Activated T-cell treated with anti-CD3 and anti-CD28 coated beads for 24 hours (primary cell): Measurements from ENCODE around the gene IFNB1.

Source experiments
- DNase-seq: peaks from one replicate; pipeline ENCODE4 v3.0.0-alpha.2; 2020; ENCODE audit warnings: low read depth

IFNB1 gene

DNA sequence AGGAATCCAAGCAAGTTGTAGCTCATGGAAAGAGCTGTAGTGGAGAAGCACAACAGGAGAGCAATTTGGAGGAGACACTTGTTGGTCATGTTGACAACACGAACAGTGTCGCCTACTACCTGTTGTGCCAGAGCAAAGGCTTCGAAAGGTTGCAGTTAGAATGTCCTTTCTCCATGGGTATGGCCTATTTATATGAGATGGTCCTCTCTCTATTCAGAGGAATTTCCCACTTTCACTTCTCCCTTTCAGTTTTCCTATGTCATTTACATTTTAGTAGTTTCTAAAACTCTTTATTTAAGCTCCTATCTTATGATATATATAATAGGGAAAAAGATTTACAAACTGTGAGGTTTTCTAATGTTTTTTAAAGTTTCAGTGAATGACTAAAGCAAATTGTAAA is at the start of gene IFNB1:
TSS of gene IFNB1 (minus strand) at position 162 of the 400 bp plus-strand sequence. CDS start at position 89, 73 bp downstream.
- no peak for DNase-seq

DNA sequence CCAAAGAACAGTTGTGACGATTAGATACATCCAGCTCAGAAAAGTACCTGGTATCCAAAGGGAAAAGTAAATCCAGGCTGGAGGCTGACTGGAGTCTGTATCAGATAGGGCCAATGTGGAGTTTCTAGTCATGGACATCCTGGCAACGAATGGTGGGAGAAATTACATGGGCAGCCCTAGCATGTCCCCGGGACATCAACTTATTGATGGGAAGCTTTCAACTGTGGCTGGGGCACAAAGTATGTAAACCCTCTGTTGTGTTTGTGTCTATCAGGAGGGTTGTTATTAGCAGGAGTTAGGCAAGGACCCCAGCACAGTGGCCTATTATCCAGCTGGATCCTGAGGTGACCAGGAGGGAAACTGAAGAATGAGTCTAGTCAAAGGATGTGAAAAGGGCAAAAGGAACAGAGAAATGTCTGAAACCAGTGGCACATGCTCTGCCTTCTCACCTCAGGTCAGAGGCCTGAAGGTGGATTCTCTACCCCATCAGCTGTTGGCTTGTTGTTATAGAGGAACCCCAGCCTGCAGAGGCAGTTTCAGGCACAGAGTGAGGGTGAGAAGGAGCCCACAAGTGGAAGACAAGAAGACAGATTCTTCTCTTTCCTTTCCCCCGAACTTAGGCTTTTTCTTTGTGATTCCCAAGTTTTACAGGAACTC is 44.0 kb upstream of the IFNB1 start:
- no peak for DNase-seq

DNA sequence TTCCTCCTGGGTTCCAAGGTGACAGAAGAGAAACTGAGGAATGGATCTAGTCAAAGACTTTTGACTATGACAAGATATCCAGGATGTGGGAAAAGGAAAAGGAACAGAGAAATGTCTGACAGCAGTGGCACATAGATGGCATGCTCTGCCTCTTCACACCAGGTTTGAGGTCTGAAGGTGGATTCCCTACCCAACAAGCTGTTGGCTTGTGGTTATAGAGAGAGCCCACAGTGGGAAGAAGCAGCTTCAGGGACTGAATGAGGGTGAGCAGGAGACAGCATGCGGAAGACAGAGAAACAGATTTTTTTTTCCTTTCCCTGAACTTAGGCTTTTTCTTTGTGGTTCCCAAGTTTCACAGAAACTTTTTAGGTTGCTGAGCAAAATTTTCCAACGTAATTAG is 43.3 kb upstream of the IFNB1 start:
- DNase-seq, result no peak

DNA sequence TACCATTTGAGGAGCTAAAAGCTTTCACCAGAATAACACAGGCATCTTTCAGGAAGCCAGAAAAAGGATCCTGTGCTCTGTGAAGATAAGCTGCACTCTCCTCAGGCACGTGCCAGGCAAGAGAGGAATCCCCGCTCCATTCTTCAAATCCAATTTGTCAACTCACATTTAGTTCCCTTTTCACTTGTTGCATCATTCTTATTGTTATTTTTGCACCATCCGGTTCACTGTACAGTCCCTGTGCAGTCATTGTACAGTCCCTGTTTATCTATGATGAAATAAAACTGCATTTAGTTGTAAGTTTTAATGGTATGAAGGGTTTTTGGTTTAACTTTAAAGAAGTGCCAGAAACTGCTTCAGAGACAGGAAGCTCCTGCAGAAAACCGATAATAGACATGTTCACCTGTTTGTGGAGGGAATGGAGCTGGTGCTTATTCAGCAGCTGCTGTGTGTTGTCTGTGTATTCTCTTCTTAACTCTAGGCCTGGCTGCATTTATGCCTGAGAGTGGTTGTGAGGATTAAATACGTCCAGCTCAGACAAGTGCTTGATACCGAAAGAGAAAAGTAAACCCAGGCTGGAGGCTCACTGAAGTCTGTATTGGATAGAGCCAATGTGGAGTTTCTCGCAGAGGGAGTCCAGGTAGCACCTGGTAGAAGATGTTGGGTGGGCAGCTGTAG is 41.5 kb upstream of the IFNB1 start:
- DNase-seq, result no peak

DNA sequence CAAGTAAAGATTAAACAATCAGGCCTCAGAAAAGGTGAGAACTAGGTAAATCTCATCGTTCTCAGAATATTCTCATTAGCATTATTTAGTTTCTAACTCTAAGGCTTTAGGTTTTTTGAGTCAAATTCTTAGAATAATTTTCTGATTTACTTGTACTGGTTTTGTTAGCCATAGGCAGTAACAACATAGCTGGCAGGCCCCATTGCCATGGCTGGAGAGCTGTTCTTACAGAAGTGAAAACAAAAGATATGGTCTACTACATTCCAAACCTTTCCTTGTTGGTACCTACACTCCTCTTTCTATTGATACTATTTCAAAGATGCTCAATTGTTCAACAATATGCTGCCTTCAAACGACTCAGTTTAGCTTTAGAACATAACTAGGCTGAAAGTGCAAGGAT is 36.6 kb upstream of the IFNB1 start:
- no peak for DNase-seq

DNA sequence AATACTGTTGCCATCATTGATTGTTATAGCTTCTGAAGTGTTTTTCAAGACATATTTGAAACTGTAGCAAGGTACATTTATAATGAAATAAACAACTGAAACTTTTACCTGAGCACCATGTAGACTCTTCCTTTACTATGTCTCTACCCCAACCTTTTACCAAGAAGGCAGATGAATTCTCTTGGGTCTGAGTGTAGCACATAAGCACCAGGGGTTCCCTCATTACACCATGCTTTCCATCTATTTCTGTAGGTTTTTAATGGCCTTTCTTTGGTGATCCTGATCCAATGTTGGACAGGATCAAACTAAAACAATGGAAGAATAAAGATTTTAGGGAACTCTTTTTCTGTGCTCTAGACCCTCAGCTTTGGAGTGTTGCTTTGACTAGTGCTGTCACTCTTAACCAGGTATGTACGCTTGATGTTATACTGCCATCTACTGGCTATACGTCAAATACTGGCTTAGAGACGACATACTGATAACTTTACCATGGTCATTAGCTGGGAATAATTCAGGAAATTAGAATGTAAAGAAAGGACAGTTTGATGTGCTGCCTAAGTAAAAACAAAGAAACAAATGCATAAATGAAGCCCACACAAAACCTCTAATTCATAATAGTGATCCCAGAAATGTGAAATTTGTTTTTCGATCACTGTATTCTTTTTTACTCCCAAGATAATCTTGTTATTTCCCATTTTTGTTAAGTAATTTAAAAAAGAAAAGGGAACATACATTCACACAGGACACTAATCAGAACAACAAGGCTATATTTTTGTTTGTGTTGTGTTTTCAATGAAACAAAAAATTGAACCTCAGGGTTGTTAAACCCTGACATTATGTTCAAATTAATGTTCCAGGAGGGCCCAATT is 33.2 kb upstream of the IFNB1 start:
- DNase-seq, result no peak

DNA sequence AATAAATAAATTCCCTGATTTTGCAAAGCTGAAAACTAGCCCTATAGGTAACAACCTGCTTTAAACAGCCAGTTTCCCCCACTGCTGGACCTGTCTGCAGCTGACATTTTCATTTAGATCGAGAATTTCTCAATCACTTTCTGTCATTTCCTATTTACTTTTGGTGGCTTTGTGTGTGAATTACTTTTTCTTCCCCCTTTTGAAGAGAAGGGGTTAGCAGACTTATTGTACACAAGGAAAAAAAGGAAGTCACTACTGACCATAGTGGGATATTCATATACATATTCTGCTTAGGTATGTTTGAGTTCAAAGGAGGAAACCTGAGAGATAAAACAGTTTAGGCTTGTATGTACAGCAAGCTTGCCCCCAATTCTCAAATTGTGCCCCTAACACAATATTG is 27.0 kb upstream of the IFNB1 start:
- no peak for DNase-seq

DNA sequence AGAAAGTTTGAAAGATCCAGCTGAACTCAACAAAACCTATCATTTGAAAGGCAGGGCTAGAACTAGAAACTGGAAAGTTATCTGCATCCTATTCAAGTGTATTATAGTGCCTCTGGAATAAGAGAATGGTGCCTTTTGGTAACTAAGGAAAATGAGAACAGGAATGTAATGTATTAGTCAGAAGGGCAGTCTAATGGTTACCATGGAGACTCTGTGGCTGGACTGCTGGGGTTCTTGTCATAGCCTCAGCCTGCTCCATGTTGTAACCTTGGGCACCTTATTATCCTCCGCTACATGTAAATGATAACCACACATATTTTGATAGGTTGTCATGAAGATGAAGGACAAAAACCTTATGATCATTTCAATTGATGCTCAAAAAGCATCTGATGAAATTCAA is 24.6 kb upstream of the IFNB1 start:
- no peak for DNase-seq

DNA sequence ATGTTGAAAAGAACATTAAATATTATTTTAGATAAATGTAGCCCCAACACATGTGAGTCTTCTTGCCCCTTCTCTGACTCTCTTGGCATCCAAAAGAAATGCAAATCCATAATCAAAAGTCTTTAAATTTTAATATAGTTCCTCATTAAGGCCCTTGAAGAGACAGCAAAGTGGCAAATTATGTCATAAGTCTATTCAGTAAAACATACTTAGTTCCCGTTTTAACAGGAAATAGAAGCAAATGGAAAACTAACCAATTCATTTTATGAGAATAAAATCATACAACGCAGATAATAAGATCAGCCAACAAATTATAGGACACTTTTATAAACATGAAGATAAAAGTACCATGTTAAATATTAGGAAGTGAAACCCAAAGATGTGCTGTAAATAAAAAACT is 20.1 kb upstream of the IFNB1 start:
- no peak for DNase-seq

DNA sequence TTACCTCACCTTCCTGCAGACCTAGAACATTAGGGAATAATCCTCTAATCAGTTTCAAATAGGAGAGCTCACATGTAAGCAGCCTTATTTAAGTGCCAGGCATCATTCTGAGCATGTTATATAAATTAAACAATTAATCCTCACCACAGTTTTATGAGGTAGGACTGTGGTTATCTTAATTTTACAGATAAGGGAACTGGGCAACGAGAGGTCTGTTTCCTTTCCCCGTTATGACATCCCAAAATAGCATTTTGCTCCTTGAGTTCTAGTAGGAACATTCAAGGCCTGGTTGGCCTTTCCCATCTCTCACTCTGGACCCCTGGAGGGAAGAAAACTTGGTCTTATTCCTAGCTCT is 19.1 kb upstream of the IFNB1 start:
- DNase-seq, result no peak

DNA sequence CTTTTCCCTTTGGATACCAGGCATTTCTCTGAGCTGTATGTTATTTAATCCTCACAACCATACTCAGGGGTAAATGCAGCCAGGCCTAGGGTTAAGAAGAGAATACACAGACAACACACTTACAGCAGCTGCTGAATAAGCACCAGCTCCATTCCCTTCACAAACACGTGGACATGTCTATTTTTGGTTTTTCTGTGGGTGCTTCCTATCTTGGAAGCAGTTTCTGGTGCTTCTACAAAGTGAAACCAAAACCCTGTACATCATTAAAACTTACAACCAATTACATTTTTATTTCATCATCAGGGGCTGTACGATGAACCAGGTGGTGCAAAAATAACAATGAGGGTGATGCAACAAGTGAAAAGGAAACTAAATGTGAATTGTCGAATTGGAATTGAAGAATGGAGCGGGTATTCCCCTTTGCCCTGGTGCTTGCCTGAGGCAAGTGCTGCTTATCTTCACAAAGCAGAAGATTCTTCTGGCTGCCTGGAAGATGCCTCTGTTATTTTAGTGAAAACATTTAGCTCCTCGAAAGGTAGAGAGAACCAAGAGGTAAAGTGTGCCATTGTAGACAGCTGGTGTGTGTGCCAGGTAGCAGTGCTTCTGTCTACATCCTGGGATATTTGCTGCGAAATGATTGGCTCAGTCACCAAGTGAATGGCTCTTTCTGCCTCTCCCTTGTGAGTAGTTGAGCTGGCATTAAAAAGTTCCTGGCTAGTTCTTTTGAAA is 18.6 kb upstream of the IFNB1 start:
- DNase-seq, result peak; percentile 20

DNA sequence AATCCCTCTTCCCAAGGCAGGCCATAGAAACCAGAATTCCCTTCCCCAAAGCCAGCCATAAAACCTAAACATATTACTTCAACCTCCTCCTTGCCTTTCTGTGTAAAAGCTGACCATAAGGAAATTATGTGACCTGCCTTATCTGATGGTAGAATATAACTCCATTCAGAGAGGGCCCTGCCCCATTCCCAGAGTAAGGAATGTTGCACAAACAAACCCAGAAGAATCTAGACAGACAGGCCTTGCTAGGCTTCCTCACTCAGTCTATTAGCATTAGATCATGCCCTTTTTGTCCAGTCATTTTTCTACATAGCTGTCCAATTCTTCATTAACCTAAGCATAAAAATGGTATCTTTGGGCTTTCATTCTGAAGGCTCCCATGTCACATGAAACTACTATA is 17.8 kb upstream of the IFNB1 start:
- DNase-seq, result no peak

DNA sequence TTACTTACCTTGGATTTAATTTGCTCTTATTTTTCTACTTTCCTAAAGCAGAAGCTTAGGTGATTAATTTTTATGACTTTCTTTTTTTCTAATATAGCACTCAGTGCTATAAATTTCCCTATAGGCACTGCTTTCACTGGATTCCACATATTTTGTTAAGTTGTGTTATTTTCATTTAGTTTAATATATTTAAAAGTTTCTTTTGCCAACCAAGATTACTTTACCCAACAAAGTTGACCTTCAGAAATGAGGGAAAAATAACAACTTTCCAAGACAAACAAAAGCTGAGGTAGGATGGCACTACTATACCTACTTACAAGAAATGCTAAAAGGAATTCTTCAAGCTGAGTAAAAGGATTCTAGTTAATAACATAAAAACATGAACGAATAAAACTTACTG is 8.8 kb upstream of the IFNB1 start:
- no peak for DNase-seq

DNA sequence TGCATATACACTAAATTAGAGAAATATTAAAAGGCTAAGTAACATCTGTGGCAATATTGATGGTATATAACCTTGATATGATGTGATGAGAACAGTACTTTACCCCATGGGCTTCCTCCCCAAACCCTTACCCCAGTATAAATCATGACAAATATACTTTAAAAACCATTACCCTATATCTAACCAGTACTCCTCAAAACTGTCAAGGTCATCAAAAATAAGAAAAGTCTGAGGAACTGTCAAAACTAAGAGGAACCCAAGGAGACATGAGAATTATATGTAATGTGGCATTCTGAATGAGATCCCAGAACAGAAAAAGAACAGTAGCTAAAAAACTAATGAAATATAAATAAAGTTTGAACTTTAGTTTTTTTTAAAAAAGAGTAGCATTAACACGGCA is 7.3 kb upstream of the IFNB1 start:
- DNase-seq, result no peak

DNA sequence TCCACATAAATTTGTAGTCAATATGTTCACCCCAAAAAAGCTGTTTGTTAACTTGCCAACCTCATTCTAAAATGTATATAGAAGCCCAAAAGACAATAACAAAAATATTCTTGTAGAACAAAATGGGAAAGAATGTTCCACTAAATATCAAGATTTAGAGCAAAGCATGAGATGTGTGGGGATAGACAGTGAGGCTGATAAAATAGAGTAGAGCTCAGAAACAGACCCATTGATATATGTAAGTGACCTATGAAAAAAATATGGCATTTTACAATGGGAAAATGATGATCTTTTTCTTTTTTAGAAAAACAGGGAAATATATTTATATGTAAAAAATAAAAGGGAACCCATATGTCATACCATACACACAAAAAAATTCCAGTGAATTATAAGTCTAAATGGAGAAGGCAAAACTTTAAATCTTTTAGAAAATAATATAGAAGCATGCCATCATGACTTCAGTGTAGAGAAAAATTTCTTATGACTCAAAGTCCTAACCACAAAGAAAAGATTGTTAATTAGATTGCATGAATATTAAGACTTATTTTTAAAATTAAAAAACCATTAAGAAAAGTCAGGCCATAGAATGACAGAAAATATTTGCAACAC is 6.6 kb upstream of the IFNB1 start:
- DNase-seq, result no peak

DNA sequence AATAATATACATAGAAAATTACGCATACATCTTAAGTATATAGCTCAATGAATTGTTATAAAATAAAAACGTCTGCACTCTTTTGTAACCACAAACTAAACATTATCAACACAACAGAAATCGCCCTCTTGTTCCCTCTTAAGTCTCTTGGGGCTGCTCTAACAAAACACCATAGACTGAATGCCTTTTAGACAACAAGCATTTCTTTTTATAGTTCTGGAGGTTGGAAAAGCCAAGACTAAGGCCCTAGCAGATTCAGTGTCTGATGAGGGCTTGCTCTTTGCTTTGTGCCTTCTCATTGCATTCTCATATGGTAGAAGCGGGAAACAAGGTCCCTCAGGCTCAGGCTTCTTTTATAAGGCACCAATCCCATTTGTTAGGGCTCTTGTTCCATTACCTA is 4.9 kb upstream of the IFNB1 start:
- DNase-seq, result no peak

DNA sequence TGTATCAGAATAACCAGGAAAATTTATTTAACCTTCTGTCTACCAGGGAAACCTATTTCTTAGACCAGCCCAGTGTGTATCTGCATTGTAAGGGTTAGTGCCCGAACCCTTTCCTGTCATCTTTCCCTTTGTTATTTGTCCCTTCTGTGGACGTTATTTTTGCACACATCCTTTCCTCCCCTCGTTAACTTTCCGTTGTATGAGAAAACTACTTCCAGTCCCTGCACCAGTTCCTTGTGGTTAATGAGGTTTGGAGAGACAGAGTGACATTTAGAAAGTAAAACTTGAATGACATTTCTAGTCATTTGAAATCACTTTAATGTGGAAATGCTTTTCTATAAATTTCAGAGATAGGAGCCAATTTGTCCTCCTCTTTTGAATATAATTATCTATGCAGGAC is 4.3 kb upstream of the IFNB1 start:
- no peak for DNase-seq

DNA sequence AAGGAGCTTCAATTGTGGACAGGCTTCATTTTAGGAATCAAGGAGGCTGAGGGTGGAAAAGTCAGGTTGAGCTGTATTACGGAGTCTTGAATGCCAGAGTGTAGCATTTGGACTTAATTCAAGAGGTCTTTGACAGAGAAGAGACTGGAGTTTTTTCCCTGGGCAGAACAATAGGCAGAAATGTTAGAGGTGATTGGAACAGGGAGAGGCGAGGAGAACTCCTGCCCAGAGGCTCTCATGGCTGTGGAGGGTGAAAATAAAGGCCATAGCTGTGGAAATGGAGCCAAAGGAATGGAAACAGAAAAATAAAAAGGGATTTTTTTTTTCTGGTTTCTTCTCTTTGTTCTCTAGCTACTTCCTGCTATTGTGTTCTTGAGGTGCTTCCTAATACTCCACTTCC is 3.7 kb upstream of the IFNB1 start:
- no peak for DNase-seq

DNA sequence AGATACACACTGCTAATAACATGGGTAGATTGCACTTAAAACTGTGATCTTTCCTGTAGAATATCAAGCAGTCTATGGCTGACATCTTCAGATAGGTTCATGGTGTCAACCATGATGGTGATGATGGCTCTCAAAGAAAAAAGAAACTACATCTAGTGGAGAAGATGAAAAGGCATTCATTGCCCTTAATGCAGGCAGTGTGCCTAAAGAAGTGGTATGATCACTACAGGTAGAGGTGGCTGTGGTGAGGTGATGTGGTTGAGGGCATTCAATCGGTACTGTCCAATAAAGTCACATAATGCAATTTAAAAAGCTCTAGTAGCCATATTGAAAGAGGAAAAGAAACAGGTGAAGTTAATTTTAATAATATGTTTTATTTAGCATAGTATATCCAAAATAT is 3.1 kb upstream of the IFNB1 start:
- DNase-seq, result no peak

DNA sequence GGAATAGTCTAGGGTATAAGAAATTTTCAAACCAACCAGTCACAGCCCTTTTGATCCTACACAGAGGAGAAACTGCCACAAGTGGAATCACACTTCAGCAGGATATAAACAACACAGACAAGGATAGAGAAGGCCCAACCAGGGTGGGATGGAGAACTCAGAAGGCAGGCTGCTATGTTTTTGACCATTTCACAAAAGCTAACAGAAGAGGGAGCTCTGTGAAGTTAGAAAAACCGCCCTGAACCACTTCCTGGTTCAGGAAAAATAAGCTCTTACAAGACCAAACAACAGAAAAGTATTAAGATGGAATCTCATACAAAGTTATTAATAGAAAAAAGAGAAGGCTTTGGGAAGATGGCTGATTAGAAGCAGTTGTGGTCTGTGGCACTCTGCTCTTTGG is 960 bp upstream of the IFNB1 start:
- no peak for DNase-seq

DNA sequence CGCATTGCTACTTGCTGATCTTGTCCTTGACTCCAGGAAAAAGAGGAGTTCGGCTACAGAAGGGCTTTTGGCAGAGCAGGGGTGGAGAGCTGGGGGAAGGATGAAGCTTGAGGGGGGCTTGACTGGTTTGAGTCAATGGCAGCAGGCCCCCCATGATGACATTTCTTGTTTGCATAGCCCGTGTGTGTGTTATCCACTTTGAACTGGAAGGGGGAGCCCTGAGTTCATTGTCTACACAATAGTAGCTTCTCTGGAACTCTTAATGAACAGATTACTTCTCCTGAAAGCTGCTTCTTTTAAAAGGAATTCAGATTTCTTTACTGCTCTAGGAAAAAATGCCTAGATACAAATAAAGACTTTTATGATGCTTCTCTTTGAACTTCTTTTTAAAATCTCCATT is 2.3 kb downstream of the IFNB1 start:
- DNase-seq, result no peak

DNA sequence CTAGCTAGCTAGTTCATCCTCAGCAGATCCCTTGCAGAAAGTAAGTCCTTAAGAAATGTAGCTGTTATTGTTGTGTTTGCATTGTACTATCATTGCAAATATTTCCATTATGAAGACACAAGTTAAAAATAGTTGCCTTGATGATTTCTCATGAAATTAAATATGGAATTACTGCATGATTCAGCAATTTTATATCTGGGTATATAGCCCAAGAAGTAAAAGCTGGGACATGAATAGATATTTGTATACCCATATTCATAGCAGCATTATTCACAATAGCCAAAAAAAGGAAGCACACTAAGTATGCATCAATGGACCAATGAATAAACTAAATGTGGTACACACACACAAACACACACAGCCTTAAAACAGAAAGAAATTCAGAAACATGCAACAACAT is 6.8 kb downstream of the IFNB1 start:
- DNase-seq, result no peak
